Right ventricle myocardium superior (tissue), 1 donor: ENCODE results near the gene TYSND1. TPM values are rescaled to one million over a fixed set of nuclear protein-coding genes. Genes with fewer than 3 reads are reported as not detected.
"Not testable (repeated sequence)": the region's sequence is repeated elsewhere in the genome, so short reads cannot be mapped to it uniquely, and the experiment has no call there.

ENCODE experiments used
- ATAC-seq: fragments of 200-7000 bp; cut with Tn5 transposase; one replicate; pipeline ENCODE4 v1.9.1; 2020; ENCODE audit warnings: mild to moderate bottlenecking; ENCODE audit not compliant: poor library complexity
- DNase-seq: peaks from one replicate; pipeline ENCODE4 v3.0.0-alpha.2; 2020
- intact Hi-C: fragments of 100-400 bp; cut with DNase I; formaldehyde crosslinking; loops from one replicate; pipeline ENCODE4 v1.11.2; 2022
- total RNA-seq: library from RNA; stranded (reverse); fragmentation: NEBNext Ultra II Directional; extraction: Animal tissue kit (Norgen Biotek cat#: 25700); gene quantifications from one replicate; pipeline ENCODE4 v1.2.1, GENCODE V29; 2021
- donor health status: DM: no; HTN: yes; CAD: no; lungs with severe emphysema.

TYSND1 gene
- total RNA-seq, 1 donor from 2014 or later: 5.9 TPM

GRCh38 chr10:70119197-70119596, 27.3 kb downstream of the TYSND1 start:
- DNase-seq: no peak
- intact Hi-C loops: no loop called here
- no peak for ATAC-seq

GRCh38 chr10:70118196-70118595, 28.3 kb downstream of the TYSND1 start:
- DNase-seq (no peak), ATAC-seq (no peak)
- intact Hi-C loops: no loop called here

- intact Hi-C loops: no loop called here
- DNase-seq: no peak
- ATAC-seq: no peak
Observed at GRCh38 chr10:70117646-70118045, 28.9 kb downstream of the TYSND1 start.

GRCh38 chr10:70115948-70116682, 30.4 kb downstream of the TYSND1 start:
- DNase-seq (peak; percentile 60), ATAC-seq (peak; percentile 70)

GRCh38 chr10:70114902-70115301, 31.6 kb downstream of the TYSND1 start:
- ATAC-seq (no peak), DNase-seq (no peak)
- intact Hi-C loops: no loop called here

More at GRCh38 chr10:70115948-70116682, 30.4 kb downstream of the TYSND1 start:
- intact Hi-C loops: no loop called here

GRCh38 chr10:70112071-70112470, 34.4 kb downstream of the TYSND1 start:
- ATAC-seq: no peak
- DNase-seq: no peak
- intact Hi-C loops: no loop called here

- DNase-seq (no peak), ATAC-seq (no peak)
- intact Hi-C loops: no loop called here
Observed at GRCh38 chr10:70111496-70111895, 35.0 kb downstream of the TYSND1 start.

- ATAC-seq (no peak), DNase-seq (no peak)
- intact Hi-C loops: no loop called here
Observed at GRCh38 chr10:70109064-70109729, 37.3 kb downstream of the TYSND1 start.

- no peak for ATAC-seq
- intact Hi-C loops: no loop called here
- no peak for DNase-seq
Observed at GRCh38 chr10:70106958-70107791, 39.3 kb downstream of the TYSND1 start.

- intact Hi-C loops: no loop called here
- DNase-seq: no peak
- no peak for ATAC-seq
Observed at GRCh38 chr10:70101668-70102067, 44.8 kb downstream of the TYSND1 start.

GRCh38 chr10:70101068-70101562, 45.4 kb downstream of the TYSND1 start:
- ATAC-seq, DNase-seq, intact Hi-C loops: not testable (repeated sequence)

- no peak for DNase-seq
- no peak for ATAC-seq
- intact Hi-C loops: no loop called here
Observed at GRCh38 chr10:70098271-70098670, 48.2 kb downstream of the TYSND1 start.

GRCh38 chr10:70097459-70097858, 49.0 kb downstream of the TYSND1 start:
- intact Hi-C loops: no loop called here
- DNase-seq (no peak), ATAC-seq (no peak)

- DNase-seq: no peak
- ATAC-seq: no peak
- intact Hi-C loops: no loop called here
Observed at GRCh38 chr10:70096705-70097420, 49.6 kb downstream of the TYSND1 start.

- DNase-seq (no peak), ATAC-seq (no peak)
- intact Hi-C loops: no loop called here
Observed at GRCh38 chr10:70096016-70096704, 50.3 kb downstream of the TYSND1 start.

- no peak for DNase-seq
- intact Hi-C loops: no loop called here
Observed at GRCh38 chr10:70094250-70094649, 52.2 kb downstream of the TYSND1 start.

GRCh38 chr10:70093335-70093944, 53.1 kb downstream of the TYSND1 start:
- ATAC-seq (no peak), DNase-seq (no peak)
- intact Hi-C loops: no loop called here

More at GRCh38 chr10:70094250-70094649, 52.2 kb downstream of the TYSND1 start:
- ATAC-seq: no peak

GRCh38 chr10:70092389-70092718, 54.1 kb downstream of the TYSND1 start:
- intact Hi-C loops: no loop called here
- DNase-seq (no peak), ATAC-seq (no peak)
